Psoas muscle (tissue), 8 donors: ENCODE results near the gene SLC26A1. TPM values are rescaled to one million over a fixed set of nuclear protein-coding genes. Genes with fewer than 3 reads are reported as not detected.

Source experiments
- ATAC-seq, 4 donors: fragments of 200-7000 bp; cut with Tn5 transposase; one replicate each; pipeline ENCODE4 v1.9.1; 2020; ENCODE audit warnings: moderate library complexity in 3 of 4, mild to moderate bottlenecking in 2 of 4
- DNase-seq, 2 donors: peaks; one replicate each; pipeline ENCODE4 v3.0.0-alpha.2; 2020
- H3K27ac ChIP-seq: fragments of 200-600 bp; one replicate; pipeline ENCODE4 v1.8.0; 2022
- H3K27me3 ChIP-seq, 3 donors: fragments of 200-600 bp in 1 of 3; one replicate each; pipeline versions ENCODE4 v1.6.1 to v1.8.0; 2013 to 2022; ENCODE audit warnings: low read length in 2 of 3, mild to moderate bottlenecking in 2 of 3, moderate library complexity in 1 of 3; ENCODE audit not compliant: insufficient read depth in 3 of 3
- H3K36me3 ChIP-seq, 2 donors: fragments of 200-600 bp in 1 of 2; one replicate each; pipeline versions ENCODE4 v1.6.1 to v1.8.0; 2013 to 2022; ENCODE audit warnings: low read depth in 1 of 2, mild to moderate bottlenecking in 1 of 2, moderate library complexity in 1 of 2; ENCODE audit not compliant: insufficient read depth in 1 of 2
- H3K4me1 ChIP-seq: fragments of 200-600 bp; one replicate; pipeline ENCODE4 v1.8.0; 2022
- H3K4me3 ChIP-seq: fragments of 200-600 bp; one replicate; pipeline ENCODE4 v1.8.0; 2022; ENCODE audit warnings: mild to moderate bottlenecking
- H3K9me3 ChIP-seq: fragments of 200-600 bp; one replicate; pipeline ENCODE4 v1.8.0; 2022
- CTCF ChIP-seq: fragments of 200-600 bp; IDR thresholded peaks from one replicate; pipeline ENCODE4 v1.8.0; 2022; ENCODE audit warnings: antibody characterized with exemption
- WGBS, 3 donors: extraction: QIAGEN DNeasy Blood & Tissue Kit; methylation state at CpG; one replicate each; pipeline versions ENCODE4 v1.1.6 to v1.1.7; 2013; 5-methylcytosine and 5-hydroxymethylcytosine counted together
- intact Hi-C, 2 donors: fragments of 100-400 bp; cut with DNase I; formaldehyde crosslinking; loops; one replicate each; pipeline versions ENCODE4 v1.11.0 to v1.14.2; 2022
- polyA plus RNA-seq, 3 donors: library from polyadenylated mRNA; stranded (reverse); fragments of 200-250 nt; gene quantifications; one replicate each; pipeline ENCODE4 v1.2.3, GENCODE V29; 2013
- total RNA-seq, 4 donors: library from RNA; stranded (reverse); fragmentation: NEBNext Ultra II Directional in 2 of 4; extraction: Animal tissue kit (Norgen Biotek cat#: 25700) in 2 of 4; gene quantifications; one replicate each; pipeline versions ENCODE4 v1.2.1 to v1.2.4, GENCODE V29; 2021 to 2023
- donor health status: healthy with polysubstance abuse.
- donor health status: DM: no; HTN: no; CAD: no; lungs with moderate emphysema.
- donor health status: Bipolar disorder and iron deficiency.
- donor health status: healthy.
- donor health status: DM: yes; HTN: yes; CAD: no.
- donor health status: DM: no; HTN: no; CAD: no.
- donor health status: DM: no; HTN: no; CAD: no.
- donor health status: DM: yes; HTN: yes; CAD: no.

SLC26A1 gene
- total and polyA plus RNA-seq, 7 donors = 0.06 to 0.36 (median 0.15) TPM; not detected in 3

- peak within 1 kb of the TSS; percentile 51 for H3K27ac ChIP-seq
These were observed 6.2 kb downstream of the SLC26A1 start, which contains the start of gene IDUA for GRCh38 chr4:986879-987623. IDUA (plus strand) TSS chr4:987044; CDS start chr4:987085, 41 bp downstream.

GRCh38 chr4:986428-986878 is 6.8 kb downstream of the SLC26A1 start:
- no peaks in the 10 kb centered on the region for H3K27me3 ChIP-seq
- intact Hi-C loops = loop anchor here in 1 of 2 donors (5.0 kb wide), 1 partner anchor 244 kb away; no protein-coding TSS in a partner anchor

More at GRCh38 chr4:986879-987623, 6.2 kb downstream of the SLC26A1 start, which contains the start of gene IDUA:
- H3K9me3 ChIP-seq = no peaks in the 10 kb centered on the region
- H3K36me3 ChIP-seq = peaks cover 0 to 10% of the 10 kb centered on the region in 2 donors
- peak; percentile 77 to 89 (median 84) for ATAC-seq
- peaks cover 12% of the 10 kb centered on the region for H3K4me1 ChIP-seq
- intact Hi-C loops = loop anchor here in 1 of 2 donors (5.0 kb wide), 1 partner anchor 245 kb away; no protein-coding TSS in a partner anchor
- 1 to 2% (median 2%) methylated on average over 32 to 69 of the region's 69 CpGs for WGBS, 3 donors
- H3K4me3 ChIP-seq = peak within 1 kb of the TSS; percentile 84
- no peaks in the 10 kb centered on the region for H3K27me3 ChIP-seq
- peak; percentile 86 for DNase-seq
- peak; percentile 37 for TF ChIP-seq CTCF

GRCh38 chr4:985123-985830 is 7.9 kb downstream of the SLC26A1 start:
- no peaks in the 10 kb centered on the region for H3K27me3 ChIP-seq
- DNase-seq (peak; percentile 71 to 77), ATAC-seq (peak; percentile 48 to 67 (median 60))
- no peak for TF ChIP-seq CTCF
- intact Hi-C loops = loop anchor here in 1 of 2 donors (5.0 kb wide), 1 partner anchor 243 kb away; no protein-coding TSS in a partner anchor
- H3K36me3 ChIP-seq = peaks cover 0 to 2% of the 10 kb centered on the region in 2 donors
- peak overlapping the region; percentile 44 for H3K4me3 ChIP-seq
- 61 to 68% (median 62%) methylated on average over 23 of the region's 23 CpGs for WGBS, 3 donors
- H3K4me1 ChIP-seq = peaks cover 12% of the 10 kb centered on the region
- H3K27ac ChIP-seq = no peak overlapping the region
- H3K9me3 ChIP-seq = no peaks in the 10 kb centered on the region

More at GRCh38 chr4:986428-986878, 6.8 kb downstream of the SLC26A1 start:
- peak overlapping the region; percentile 84 for H3K4me3 ChIP-seq
- 3 to 5% (median 3%) methylated on average over 11 to 14 of the region's 14 CpGs for WGBS, 3 donors
- DNase-seq = no peak
- H3K36me3 ChIP-seq = peaks cover 0 to 10% of the 10 kb centered on the region in 2 donors
- no peak for TF ChIP-seq CTCF
- no peaks in the 10 kb centered on the region for H3K9me3 ChIP-seq
- H3K27ac ChIP-seq = peak overlapping the region; percentile 51
- peak in 1 of 4 donors; percentile 51 for ATAC-seq
- H3K4me1 ChIP-seq = peaks cover 12% of the 10 kb centered on the region

- 82 to 87% (median 83%) methylated on average over 15 of the region's 15 CpGs for WGBS, 3 donors
- Histone ChIP-seq H3K27ac (no peak overlapping the region), H3K36me3 (no peaks in the 10 kb centered on the region), H3K9me3 (no peaks in the 10 kb centered on the region), H3K4me1 (peaks cover 12% of the 10 kb centered on the region), H3K4me3 (peak overlapping the region; percentile 44), H3K27me3 (no peaks in the 10 kb centered on the region)
- TF ChIP-seq CTCF = no peak
- DNase-seq (no peak), ATAC-seq (no peak)
- intact Hi-C loops = loop anchor here in 1 of 2 donors (5.0 kb wide), 1 partner anchor 242 kb away; no protein-coding TSS in a partner anchor
These were observed 8.7 kb downstream of the SLC26A1 start for GRCh38 chr4:984336-985054.
